Panc1 (cell line): ENCODE results near the gene SMARCAD1. TPM values are rescaled to one million over a fixed set of nuclear protein-coding genes. Genes with fewer than 3 reads are reported as not detected.

Source experiments
- ATAC-seq: fragments of 200-7000 bp; cut with Tn5 transposase; 2 replicates; pipeline ENCODE4 v1.9.1; 2020; ENCODE audit warnings: mild to moderate bottlenecking, moderate library complexity
- BruUV-seq: library from RNA; stranded (reverse); fragments of 400-500 nt; replicated peaks from 2 replicates; lab custom pipeline; 2021; lab: Mats Ljungman, UMichigan
- CTCF ChIA-PET: fragments of 300-600 bp; sonication (Branson Sonifier 250); formaldehyde crosslinking; loops from one replicate; lab custom pipeline; 2022; ENCODE audit warnings: antibody characterized with exemption; lab: Charles Lee
- POLR2A ChIA-PET: fragments of 300-600 bp; sonication (Branson Sonifier 250); formaldehyde crosslinking; loops from one replicate; lab custom pipeline; 2022; ENCODE audit warnings: antibody characterized with exemption; lab: Charles Lee
- DNase-seq: peaks from one replicate; pipeline ENCODE4 v3.0.0-alpha.2; 2010; ENCODE audit warnings: low read depth, low spot score
- H3K27ac ChIP-seq: 2 replicates; pipeline ENCODE4 v1.5.1; 2011; ENCODE audit warnings: mild to moderate bottlenecking, low read length, inconsistent platforms
- H3K27me3 ChIP-seq: fragments of 200-500 bp; sonication (Bioruptor generic); 2 replicates; pipeline ENCODE4 v1.6.0; 2014; ENCODE audit warnings: low read length, inconsistent platforms; ENCODE audit not compliant: control insufficient read depth, insufficient read depth
- H3K36me3 ChIP-seq: fragments of 200-500 bp; sonication (Bioruptor generic); 2 replicates; pipeline ENCODE4 v1.5.1; 2014; ENCODE audit warnings: inconsistent platforms, mild to moderate bottlenecking, low read length, moderate library complexity; ENCODE audit not compliant: control insufficient read depth, insufficient read depth
- H3K4me1 ChIP-seq: 2 replicates; pipeline ENCODE4 v1.5.1; 2011; ENCODE audit warnings: inconsistent platforms, mild to moderate bottlenecking, low read length, moderate library complexity; ENCODE audit not compliant: control insufficient read depth, insufficient read depth
- H3K4me3 ChIP-seq, 2 experiments: 2 replicates each; pipeline ENCODE4 v1.5.1; 2011 to 2012; ENCODE audit warnings: low read depth in 2 of 2, low read length in 2 of 2, mild to moderate bottlenecking in 2 of 2, inconsistent platforms in 1 of 2, moderate library complexity in 1 of 2
- H3K9me3 ChIP-seq: fragments of 200-500 bp; sonication (Bioruptor generic); 2 replicates; pipeline ENCODE4 v1.5.1; 2014; ENCODE audit warnings: low read depth, mild to moderate bottlenecking, inconsistent platforms, low read length, moderate library complexity; ENCODE audit not compliant: control insufficient read depth, insufficient read depth
- CTCF ChIP-seq: fragments of 450-650 bp; IDR thresholded peaks from 2 replicates; pipeline ENCODE4 v1.5.1; 2017; ENCODE audit warnings: mild to moderate bottlenecking
- POLR2AphosphoS5 ChIP-seq: IDR thresholded peaks from 2 replicates; pipeline ENCODE4 v1.6.1; 2012; ENCODE audit warnings: mild to moderate bottlenecking, low read depth, low read length, moderate library complexity
- REST ChIP-seq, 2 experiments: IDR thresholded peaks; 2 replicates each; pipeline ENCODE4 v1.6.1; 2011 to 2012; ENCODE audit warnings: low read depth in 2 of 2, control low read depth in 1 of 2, low read length in 1 of 2, mild to moderate bottlenecking in 1 of 2, moderate library complexity in 1 of 2; ENCODE audit not compliant: insufficient read depth in 1 of 2
- SIN3A ChIP-seq: IDR thresholded peaks from 2 replicates; pipeline ENCODE4 v1.6.1; 2012; ENCODE audit warnings: low read depth, mild to moderate bottlenecking, low read length, moderate library complexity, borderline replicate concordance; ENCODE audit not compliant: insufficient read depth
- TCF7L2 ChIP-seq: IDR thresholded peaks from 2 replicates; pipeline ENCODE4 v1.6.1; 2011; ENCODE audit warnings: mild to moderate bottlenecking, low read depth, low read length, inconsistent platforms
- in situ Hi-C: cut with HindIII; loops from 2 replicates; pipeline ENCODE4 v1.10.0; 2016; ENCODE audit warnings: low sequenced_read_pairs, low pct_unique_long_range_greater_than_20kb
- intact Hi-C: fragments of 100-400 bp; cut with micrococcal nuclease; formaldehyde crosslinking; loops from one replicate; pipeline ENCODE4 v1.10.0; 2022; ENCODE audit not compliant: unreplicated experiment
- total RNA-seq: library from RNA; stranded (reverse); gene quantifications from one replicate; pipeline ENCODE4 v1.2.1, GENCODE V29; 2021; ENCODE audit not compliant: unreplicated experiment

SMARCAD1 gene
- total RNA-seq, 1 experiment from 2014 or later: 20.7 TPM

- in situ Hi-C loops: no loop called here
- Histone ChIP-seq H3K27me3 (no peaks in the 10 kb centered on the region), H3K9me3 (no peaks in the 10 kb centered on the region), H3K27ac (no peak overlapping the region), H3K36me3 (no peaks in the 10 kb centered on the region; the same call in 1 of the 2 replicates), H3K4me1 (no peaks in the 10 kb centered on the region), H3K4me3 (no peak overlapping the region)
- no peak for ATAC-seq
- no TSS peak for BruUV-seq
- TF ChIP-seq TCF7L2: no peak
- TF ChIP-seq REST (IDR thresholded peaks at IDR 0.05; ENCODE audit: insufficient read depth in 1 of 2, low read depth in 2 of 2, low read length in 1 of 2): no peak
- no peak for TF ChIP-seq POLR2AphosphoS5
- TF ChIP-seq SIN3A: no peak
- CTCF ChIA-PET: no interaction called here
- DNase-seq: no peak
- POLR2A ChIA-PET: no interaction called here
- intact Hi-C loops: no loop called here
These were observed 36.6 kb downstream of the SMARCAD1 start for GRCh38 chr4:94244087-94244828.

GRCh38 chr4:94244829-94245185 lies 37.1 kb downstream of the SMARCAD1 start:
- in situ Hi-C loops: no loop called here
- Histone ChIP-seq H3K4me1 (no peaks in the 10 kb centered on the region), H3K4me3 (no peak overlapping the region), H3K27ac (no peak overlapping the region), H3K36me3 (no peaks in the 10 kb centered on the region; the same call in 1 of the 2 replicates), H3K9me3 (no peaks in the 10 kb centered on the region), H3K27me3 (no peaks in the 10 kb centered on the region)
- TF ChIP-seq REST (IDR thresholded peaks at IDR 0.05; ENCODE audit: insufficient read depth in 1 of 2, low read depth in 2 of 2, low read length in 1 of 2) (no peak), CTCF (no peak), SIN3A (no peak), POLR2AphosphoS5 (no peak), TCF7L2 (no peak)
- ChIA-PET CTCF (no interaction called here), POLR2A (no interaction called here)
- intact Hi-C loops: no loop called here
- no TSS peak for BruUV-seq
- DNase-seq (no peak), ATAC-seq (no peak)
